PC-3 (cell line): ENCODE data around the gene DYNC1I1.

Experiments
- CTCF ChIP-seq: fragments of 300-600 bp; sonication (generic); conservative IDR thresholded peaks from 2 replicates; pipeline ENCODE4 v1.5.1; 2017; ENCODE audit warnings: antibody characterized with exemption, low read depth, mild to moderate bottlenecking, low read length
- EZH2 ChIP-seq: fragments of 300-600 bp; sonication (generic); IDR thresholded peaks from one replicate; pipeline ENCODE4 v1.6.1; 2017; ENCODE audit warnings: antibody characterized with exemption, mild to moderate bottlenecking, low read length; ENCODE audit not compliant: unreplicated experiment

GRCh38 chr7:95822717-95823116 lies 50.4 kb downstream of the DYNC1I1 start:
- TF ChIP-seq CTCF (no peak), EZH2 (no peak)
